ENCODE data around the gene GALK1.

The GALK1 gene

DNA sequence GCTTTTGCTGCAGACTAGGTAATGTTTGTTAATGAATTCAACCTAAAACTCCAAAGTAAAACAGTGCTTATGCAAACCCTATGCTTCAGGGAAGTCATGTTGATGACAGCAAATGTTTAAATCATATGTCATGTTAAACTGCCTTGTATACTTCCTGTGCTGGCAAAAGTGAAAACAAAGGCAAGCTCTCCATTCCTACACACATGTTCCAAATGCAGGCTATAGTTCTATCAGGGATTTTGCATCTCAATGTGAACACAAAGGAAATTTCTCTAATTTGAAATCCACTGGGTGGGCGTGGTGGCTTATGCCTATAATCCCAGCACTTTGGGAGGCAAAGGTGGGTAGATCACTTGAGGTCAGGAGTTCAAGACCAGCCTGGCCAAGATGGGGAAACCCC lies 38.9 kb upstream of the GALK1 start:
- Histone ChIP-seq H3K27me3 (ENCODE audit: insufficient read depth, low read length) (no peaks in the 10 kb centered on the region), H3K4me2 (ENCODE audit: low read length) (no peak overlapping the region), H3K27ac (ENCODE audit: low read depth, low read length, poor library complexity, severe bottlenecking) (no peak overlapping the region), H3K9me3 (ENCODE audit: low read length) (no peaks in the 10 kb centered on the region), H2AFZ (ENCODE audit: low read length) (no peak overlapping the region), H3K9me2 (ENCODE audit: low read depth, low read length) (no peaks in the 10 kb centered on the region), H4K20me1 (ENCODE audit: insufficient read depth, low read length) (no peaks in the 10 kb centered on the region), H3K9ac (ENCODE audit: low read length) (no peak overlapping the region), H3K36me3 (ENCODE audit: insufficient read depth, low read length) (peaks cover 43% of the 10 kb centered on the region), H3K79me2 (ENCODE audit: insufficient read depth, low read length) (peaks cover 19% of the 10 kb centered on the region), H3F3A (ENCODE audit: insufficient read depth, low read length) (no peaks in the 10 kb centered on the region), H3K4me3 (ENCODE audit: low read depth, low read length, poor library complexity, severe bottlenecking) (no peak overlapping the region), H3K4me1 (ENCODE audit: insufficient read depth, low read length, severe bottlenecking) (peaks cover 5% of the 10 kb centered on the region)
- no peak for TF ChIP-seq CTCF (IDR thresholded peaks at IDR 0.05; ENCODE audit: low read length)
- no peak for TF ChIP-seq EZH2 (IDR thresholded peaks at IDR 0.05; ENCODE audit: borderline replicate concordance, low read length)

DNA sequence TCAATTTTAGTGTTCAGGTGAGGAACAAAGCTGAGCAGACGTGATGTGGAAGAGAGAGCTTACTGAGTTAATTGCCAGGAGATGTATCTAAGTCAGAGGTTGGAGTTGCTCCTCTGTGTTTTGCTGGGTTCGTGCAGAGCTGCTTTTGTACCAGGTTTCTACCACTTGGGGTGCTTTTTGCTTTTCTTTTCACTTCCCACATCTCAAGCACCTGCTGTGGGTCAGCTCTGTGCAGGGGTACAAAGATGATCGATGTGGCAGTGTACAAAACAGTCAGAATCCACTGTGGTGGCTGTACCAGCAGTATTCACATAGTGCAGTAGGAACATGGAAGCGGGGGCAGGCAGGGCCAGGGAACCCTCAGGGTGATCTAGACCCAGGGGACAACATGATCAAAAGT lies 34.4 kb upstream of the GALK1 start:
- Histone ChIP-seq H3K9me3 (ENCODE audit: low read length) (no peaks in the 10 kb centered on the region), H3K4me3 (ENCODE audit: low read depth, low read length, poor library complexity, severe bottlenecking) (no peak overlapping the region), H3K79me2 (ENCODE audit: insufficient read depth, low read length) (peaks cover 40% of the 10 kb centered on the region), H3K36me3 (ENCODE audit: insufficient read depth, low read length) (peaks cover 78% of the 10 kb centered on the region), H3K27me3 (ENCODE audit: insufficient read depth, low read length) (no peaks in the 10 kb centered on the region), H3K4me1 (ENCODE audit: insufficient read depth, low read length, severe bottlenecking) (no peaks in the 10 kb centered on the region), H3K27ac (ENCODE audit: low read depth, low read length, poor library complexity, severe bottlenecking) (no peak overlapping the region), H3K9ac (ENCODE audit: low read length) (no peak overlapping the region), H3K4me2 (ENCODE audit: low read length) (no peak overlapping the region), H4K20me1 (ENCODE audit: insufficient read depth, low read length) (no peaks in the 10 kb centered on the region), H3F3A (ENCODE audit: insufficient read depth, low read length) (no peaks in the 10 kb centered on the region), H3K9me2 (ENCODE audit: low read depth, low read length) (no peaks in the 10 kb centered on the region), H2AFZ (ENCODE audit: low read length) (no peak overlapping the region)
- no peak for TF ChIP-seq CTCF (IDR thresholded peaks at IDR 0.05; ENCODE audit: low read length)
- no peak for TF ChIP-seq EZH2 (IDR thresholded peaks at IDR 0.05; ENCODE audit: borderline replicate concordance, low read length)

DNA sequence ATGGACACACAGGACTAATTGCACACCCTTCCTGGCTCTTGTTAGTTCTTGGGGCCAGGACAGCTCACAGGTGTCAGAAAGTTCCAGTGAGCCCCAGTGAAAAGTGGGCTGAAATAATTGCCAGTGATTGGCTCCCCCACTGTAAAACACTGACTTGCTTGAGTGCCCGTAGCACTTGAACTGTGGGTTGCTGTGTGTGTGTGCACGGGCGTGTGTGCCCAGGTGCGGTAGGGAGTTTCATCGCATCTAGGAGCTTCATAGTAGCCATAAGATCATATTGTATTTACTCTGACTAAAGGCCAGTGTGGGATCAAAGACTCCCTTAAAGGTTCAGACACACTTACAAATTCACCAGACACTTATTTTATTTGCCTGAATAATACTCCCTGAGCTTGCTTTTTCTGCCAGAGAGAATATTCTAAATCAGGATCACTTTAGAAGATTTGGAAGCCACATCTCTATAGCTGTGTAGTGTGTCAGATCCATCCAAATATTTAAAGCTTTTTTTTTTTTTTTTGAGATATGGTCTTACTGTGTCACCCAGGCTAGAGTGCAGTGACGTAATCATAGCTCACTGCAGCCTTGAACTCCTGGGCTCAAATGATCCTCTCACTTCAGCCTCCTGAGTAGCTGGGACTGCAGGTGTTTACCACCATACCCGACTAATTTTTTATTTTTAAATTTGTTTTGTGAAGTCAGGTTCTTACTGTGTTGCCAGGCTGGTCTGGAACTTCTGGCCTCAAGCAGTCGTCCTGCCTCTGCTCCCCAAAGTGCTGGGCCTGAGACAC lies 31.0 kb upstream of the GALK1 start:
- Histone ChIP-seq H3K36me3 (ENCODE audit: insufficient read depth, low read length) (peaks cover 90% of the 10 kb centered on the region), H3K4me1 (ENCODE audit: insufficient read depth, low read length, severe bottlenecking) (no peaks in the 10 kb centered on the region), H3K4me2 (ENCODE audit: low read length) (no peak overlapping the region), H4K20me1 (ENCODE audit: insufficient read depth, low read length) (no peaks in the 10 kb centered on the region), H3K79me2 (ENCODE audit: insufficient read depth, low read length) (peaks cover 56% of the 10 kb centered on the region), H3K9me3 (ENCODE audit: low read length) (no peaks in the 10 kb centered on the region), H3K27me3 (ENCODE audit: insufficient read depth, low read length) (no peaks in the 10 kb centered on the region), H3K9ac (ENCODE audit: low read length) (no peak overlapping the region), H3K4me3 (ENCODE audit: low read depth, low read length, poor library complexity, severe bottlenecking) (no peak overlapping the region), H3K27ac (ENCODE audit: low read depth, low read length, poor library complexity, severe bottlenecking) (no peak overlapping the region), H3K9me2 (ENCODE audit: low read depth, low read length) (no peaks in the 10 kb centered on the region), H2AFZ (ENCODE audit: low read length) (no peak overlapping the region), H3F3A (ENCODE audit: insufficient read depth, low read length) (no peaks in the 10 kb centered on the region)
- TF ChIP-seq CTCF (IDR thresholded peaks at IDR 0.05; ENCODE audit: low read length) (no peak), EZH2 (IDR thresholded peaks at IDR 0.05; ENCODE audit: borderline replicate concordance, low read length) (no peak)
